ENCODE measurements around the gene BANP. TPM values are rescaled to one million over a fixed set of nuclear protein-coding genes. Genes with fewer than 3 reads are reported as not detected.

Gene BANP
- total RNA-seq, 1 donor from 2014 or later: 44.0 TPM

DNA sequence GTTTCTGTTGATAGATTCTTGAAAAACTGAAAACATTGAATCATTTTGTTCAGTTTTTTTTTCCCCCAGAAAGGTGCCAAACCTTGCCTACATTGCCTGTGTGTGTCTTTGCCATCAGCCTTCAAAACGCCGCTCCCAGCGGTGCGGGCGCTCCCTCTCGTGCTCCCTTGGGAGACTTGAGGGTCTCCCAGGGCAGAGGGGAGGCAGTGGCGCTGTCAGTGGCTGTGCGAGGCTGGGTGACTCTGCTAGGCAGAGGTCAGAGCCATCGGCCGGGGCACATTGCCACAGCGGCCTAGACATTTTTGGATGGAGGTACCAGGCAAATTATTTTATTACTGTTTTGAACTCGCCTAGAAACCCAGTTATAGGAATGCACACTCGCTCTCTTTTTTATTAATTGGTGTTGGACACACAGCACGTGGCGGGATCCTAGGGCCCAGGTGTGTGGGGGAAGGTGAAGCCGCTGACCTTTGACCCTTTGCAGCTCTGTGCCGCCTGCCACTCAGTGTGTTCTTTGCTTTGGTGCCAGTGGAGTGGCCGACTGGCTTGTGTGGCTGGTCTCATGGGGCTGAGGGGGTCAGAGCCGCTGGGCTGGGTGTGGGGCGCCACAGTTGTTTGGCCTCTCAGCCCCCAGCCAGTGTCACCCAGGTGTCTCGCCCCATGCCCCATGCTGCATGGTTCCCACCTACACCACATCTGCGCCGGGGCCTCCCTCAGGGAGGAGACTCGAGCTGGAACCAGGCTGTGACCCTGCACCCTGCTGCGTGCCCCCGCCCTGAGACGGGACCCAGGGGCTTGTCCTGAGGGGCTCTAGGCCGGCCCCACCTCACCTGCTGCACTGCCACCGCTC is 115.7 kb downstream of the BANP start:
- intact Hi-C loops (cut with DNase I): no loop called here
- Histone ChIP-seq H3K27ac (no peak overlapping the region), H3K4me1 (peaks cover 17% of the 10 kb centered on the region), H3K4me3 (no peak overlapping the region), H3K36me3 (peaks cover 0 to 6% of the 10 kb centered on the region in 2 donors), H3K9me3 (no peaks in the 10 kb centered on the region), H3K27me3 (no peaks in the 10 kb centered on the region)
- TF ChIP-seq POLR2A (IDR thresholded peaks at IDR 0.05) (no peak), POLR2AphosphoS5 (IDR thresholded peaks at IDR 0.05; ENCODE audit: insufficient read depth in 1 of 2, low read depth in 1 of 2) (no peak)
- TF ChIP-seq, protein P1, sequence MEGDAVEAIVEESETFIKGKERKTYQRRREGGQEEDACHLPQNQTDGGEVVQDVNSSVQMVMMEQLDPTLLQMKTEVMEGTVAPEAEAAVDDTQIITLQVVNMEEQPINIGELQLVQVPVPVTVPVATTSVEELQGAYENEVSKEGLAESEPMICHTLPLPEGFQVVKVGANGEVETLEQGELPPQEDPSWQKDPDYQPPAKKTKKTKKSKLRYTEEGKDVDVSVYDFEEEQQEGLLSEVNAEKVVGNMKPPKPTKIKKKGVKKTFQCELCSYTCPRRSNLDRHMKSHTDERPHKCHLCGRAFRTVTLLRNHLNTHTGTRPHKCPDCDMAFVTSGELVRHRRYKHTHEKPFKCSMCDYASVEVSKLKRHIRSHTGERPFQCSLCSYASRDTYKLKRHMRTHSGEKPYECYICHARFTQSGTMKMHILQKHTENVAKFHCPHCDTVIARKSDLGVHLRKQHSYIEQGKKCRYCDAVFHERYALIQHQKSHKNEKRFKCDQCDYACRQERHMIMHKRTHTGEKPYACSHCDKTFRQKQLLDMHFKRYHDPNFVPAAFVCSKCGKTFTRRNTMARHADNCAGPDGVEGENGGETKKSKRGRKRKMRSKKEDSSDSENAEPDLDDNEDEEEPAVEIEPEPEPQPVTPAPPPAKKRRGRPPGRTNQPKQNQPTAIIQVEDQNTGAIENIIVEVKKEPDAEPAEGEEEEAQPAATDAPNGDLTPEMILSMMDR (IDR thresholded peaks at IDR 0.05): no peak
- no peak for DNase-seq (ENCODE audit: extremely low spot score in 2 of 2)

DNA sequence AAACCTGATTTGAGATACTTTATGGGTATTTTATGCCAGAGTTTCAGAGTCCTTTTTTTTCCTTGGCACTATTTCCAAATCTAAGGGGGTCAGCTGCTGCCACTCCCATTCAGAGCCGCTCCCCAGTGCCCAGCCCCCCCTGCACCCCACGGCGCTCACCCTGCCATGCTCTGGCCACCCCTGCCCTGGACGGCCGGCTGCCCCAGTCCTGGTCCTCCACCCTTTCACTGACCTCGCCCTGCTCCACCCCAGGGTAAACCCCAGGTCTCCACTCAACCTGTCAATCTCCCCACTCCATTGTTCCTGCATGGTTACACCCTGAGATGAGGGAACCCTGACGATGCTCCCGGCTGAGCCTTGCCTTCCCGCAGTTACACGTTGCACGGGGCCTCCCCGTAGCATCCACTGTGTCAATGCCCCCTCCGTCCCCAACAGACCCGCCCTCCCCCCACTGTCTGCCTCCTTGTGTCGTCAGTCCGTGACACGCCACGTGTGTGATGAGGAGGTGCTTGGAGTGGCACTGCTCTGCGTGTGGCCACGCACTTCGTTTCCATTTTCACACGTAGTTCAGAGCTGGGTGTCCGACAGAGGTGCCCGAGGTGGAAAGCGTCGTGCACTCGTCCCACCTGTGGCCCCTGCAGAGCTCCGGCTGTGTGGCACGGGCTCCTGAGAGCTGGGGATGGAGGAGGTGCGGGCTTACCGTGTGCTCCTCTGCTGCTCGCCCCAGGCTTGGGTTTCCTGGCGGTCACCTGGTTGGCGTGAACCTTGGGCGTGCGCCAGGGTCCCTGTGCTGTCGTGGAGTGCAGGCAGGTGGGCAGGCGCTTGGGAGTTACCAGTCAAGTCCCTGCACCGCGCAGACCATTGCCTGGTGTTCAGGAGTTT is 116.5 kb downstream of the BANP start:
- Histone ChIP-seq H3K36me3 (peaks cover 0 to 12% of the 10 kb centered on the region in 2 donors), H3K27ac (no peak overlapping the region), H3K27me3 (no peaks in the 10 kb centered on the region), H3K4me1 (peaks cover 8% of the 10 kb centered on the region), H3K4me3 (no peak overlapping the region), H3K9me3 (no peaks in the 10 kb centered on the region)
- DNase-seq (ENCODE audit: extremely low spot score in 2 of 2): no peak
- no peak for TF ChIP-seq POLR2A (IDR thresholded peaks at IDR 0.05)
- intact Hi-C loops (cut with DNase I): no loop called here

DNA sequence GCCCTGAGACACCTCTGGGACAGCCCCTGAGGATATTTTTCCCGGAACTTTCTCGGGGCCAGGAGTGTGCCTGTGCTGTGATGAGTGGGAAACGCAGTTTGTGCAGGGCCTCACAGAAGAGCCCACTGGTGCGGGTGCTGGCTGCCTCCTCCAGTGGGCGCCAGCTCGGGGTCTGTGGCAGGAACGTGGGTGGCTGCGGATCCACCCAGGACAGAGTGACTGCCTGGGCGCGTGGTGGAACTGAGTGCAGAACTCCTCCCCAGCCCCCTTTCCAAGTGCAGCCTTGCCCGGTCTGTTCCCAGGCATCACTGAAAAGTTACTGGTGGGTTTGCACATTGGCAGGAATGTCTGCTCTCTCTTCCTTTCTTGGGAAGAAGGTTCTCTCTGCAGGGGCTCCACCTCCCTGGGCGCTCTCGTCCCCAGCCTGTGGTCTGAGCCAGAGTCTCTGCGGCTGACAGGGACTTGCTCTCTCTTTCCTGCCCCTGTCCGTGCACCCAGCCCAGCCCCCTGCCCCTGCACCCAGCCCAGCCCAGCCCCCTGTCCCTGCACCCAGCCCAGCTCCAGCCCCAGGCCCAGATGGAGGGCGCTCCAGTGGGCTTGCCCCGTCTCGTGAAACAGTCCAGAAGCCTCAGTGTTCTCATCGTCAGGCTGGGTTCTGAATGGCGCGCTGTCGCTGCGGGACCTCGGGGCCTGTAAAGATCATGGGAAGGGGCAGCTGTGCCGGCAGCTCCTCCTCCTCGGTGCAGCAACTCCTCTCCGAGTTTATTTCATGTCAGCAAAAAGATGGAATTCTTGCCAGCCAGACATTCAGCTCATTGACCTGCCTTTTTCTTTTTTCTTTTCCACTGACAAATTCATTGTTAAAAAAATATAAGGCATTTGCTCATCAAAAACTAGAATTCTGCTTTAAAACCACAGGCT is 117.5 kb downstream of the BANP start:
- Histone ChIP-seq H3K4me1 (peaks cover 5% of the 10 kb centered on the region), H3K27me3 (no peaks in the 10 kb centered on the region), H3K27ac (no peak overlapping the region), H3K36me3 (peaks cover 0 to 16% of the 10 kb centered on the region in 2 donors), H3K9me3 (no peaks in the 10 kb centered on the region), H3K4me3 (no peak overlapping the region)
- DNase-seq (ENCODE audit: extremely low spot score in 2 of 2): no peak
- TF ChIP-seq POLR2AphosphoS5 (IDR thresholded peaks at IDR 0.05; ENCODE audit: insufficient read depth in 1 of 2, low read depth in 1 of 2): no peak
- no peak for TF ChIP-seq POLR2A (IDR thresholded peaks at IDR 0.05)
- TF ChIP-seq, protein P1 (IDR thresholded peaks at IDR 0.05): no peak
- intact Hi-C loops (cut with DNase I): no loop called here

DNA sequence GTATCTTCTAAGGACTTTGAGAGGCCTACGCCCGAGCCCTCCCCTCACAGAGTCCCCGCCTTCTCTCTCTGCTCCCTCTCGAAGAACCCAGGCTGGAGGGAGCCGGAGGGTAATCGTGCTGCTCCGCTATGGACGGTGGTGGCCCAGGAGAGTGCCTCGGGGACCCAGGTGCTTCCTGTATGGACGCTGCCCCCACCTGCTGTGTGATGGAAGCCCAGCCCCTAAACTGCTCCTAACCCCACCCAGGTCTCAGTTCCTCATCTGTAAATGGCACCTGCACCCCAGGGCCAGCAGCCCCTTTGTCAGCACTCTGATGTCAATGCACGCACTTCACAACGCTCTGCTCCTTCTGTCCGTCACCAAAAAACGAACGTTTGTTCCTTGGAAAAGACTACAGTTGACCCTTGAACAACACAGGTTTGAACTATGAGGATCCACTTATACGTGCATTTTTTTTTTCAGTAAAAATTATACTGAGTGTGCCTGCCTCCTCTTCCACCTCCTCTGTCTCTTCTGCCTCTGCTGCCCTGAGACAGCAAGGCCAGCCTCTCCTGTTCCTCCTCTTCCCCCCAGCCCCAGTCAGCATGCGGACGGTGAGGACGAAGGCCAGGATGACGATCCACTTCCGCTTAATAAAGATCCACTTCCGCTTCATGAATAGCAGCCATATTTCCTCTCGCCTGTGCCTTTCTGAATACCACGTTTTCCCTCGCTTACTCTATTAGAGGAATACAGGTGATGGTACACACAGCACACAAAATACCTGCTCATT is 118.3 kb downstream of the BANP start:
- peaks cover 0 to 20% of the 10 kb centered on the region in 2 donors for H3K36me3 ChIP-seq

More for the DNA sequence above, 118.3 kb downstream of the BANP start:
- no peak for DNase-seq (ENCODE audit: extremely low spot score in 2 of 2)
- TF ChIP-seq, protein P1 (IDR thresholded peaks at IDR 0.05): no peak
- TF ChIP-seq POLR2AphosphoS5 (IDR thresholded peaks at IDR 0.05; ENCODE audit: insufficient read depth in 1 of 2, low read depth in 1 of 2) (no peak), POLR2A (IDR thresholded peaks at IDR 0.05) (no peak)
- Histone ChIP-seq H3K4me1 (peaks cover 5% of the 10 kb centered on the region), H3K4me3 (no peak overlapping the region), H3K9me3 (no peaks in the 10 kb centered on the region), H3K27ac (no peak overlapping the region), H3K27me3 (no peaks in the 10 kb centered on the region)
- intact Hi-C loops (cut with DNase I): no loop called here
